Bone marrow (tissue), 2 donors: ENCODE measurements around the gene GBF1.
"Not testable (repeated sequence)": the region's sequence is repeated elsewhere in the genome, so short reads cannot be mapped to it uniquely, and the experiment has no call there.

Experiments
- DNase-seq, 2 donors: peaks; one replicate each; lab custom pipeline; 2025; lab: John Stamatoyannopoulos, UW

The GBF1 gene

DNA sequence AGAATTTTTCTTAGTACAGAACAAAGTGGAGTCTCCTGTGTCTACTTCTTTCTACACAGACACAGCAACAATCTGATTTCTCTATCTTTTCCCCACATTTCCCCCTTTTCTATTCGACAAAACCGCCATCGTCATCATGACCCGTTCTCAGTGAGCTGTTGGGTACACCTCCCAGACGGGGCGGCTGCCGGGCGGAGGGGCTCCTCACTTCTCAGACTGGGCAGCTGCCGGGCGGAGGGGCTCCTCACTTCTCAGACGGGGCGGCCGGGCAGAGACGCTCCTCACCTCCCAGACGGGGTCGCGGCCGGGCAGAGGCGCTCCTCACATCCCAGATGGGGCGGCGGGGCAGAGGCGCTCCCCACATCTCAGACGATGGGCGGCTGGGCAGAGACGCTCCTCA lies 56.0 kb downstream of the GBF1 start:
- not testable (repeated sequence) for DNase-seq

DNA sequence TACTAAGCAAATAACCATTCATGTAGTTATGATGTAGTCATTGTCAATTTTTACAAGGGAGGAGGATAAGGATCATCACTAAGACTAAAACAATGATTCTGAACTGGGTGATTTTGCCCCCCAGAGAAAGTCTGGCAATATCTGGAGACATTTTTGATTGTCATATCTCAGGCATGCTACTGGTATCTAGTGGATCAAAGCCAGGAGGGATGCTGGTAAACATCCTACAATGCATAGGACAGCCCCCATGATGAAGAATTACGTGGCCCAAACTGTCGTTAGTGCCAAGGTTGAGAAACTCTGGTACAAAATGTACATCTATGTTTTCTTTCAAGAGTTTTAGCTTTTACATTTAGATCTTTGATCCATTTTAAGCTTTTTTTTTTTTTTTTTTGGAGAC lies 57.3 kb downstream of the GBF1 start:
- DNase-seq = no peak

GRCh38 chr10:102306006-102306405 lies 60.7 kb downstream of the GBF1 start:
- DNase-seq = no peak

DNA sequence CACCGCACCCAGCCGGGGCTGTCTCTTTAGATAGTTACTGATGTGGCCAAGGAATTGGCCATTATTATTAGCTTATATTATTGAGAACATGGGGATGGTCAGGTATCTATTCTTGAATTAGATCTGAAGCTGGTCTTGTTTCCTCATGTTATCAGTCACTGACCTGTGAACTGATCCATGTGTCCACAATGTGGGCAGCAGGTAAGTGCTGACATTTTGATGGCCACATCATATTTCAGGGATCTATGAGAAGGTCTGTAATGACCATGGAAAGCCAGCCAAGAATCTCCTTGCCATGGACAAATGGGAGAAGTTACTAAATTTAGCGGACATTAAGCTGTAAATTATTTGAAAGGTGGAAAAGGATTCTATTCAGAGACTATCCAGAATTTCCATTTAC lies 61.4 kb downstream of the GBF1 start:
- no peak for DNase-seq

GRCh38 chr10:102308318-102308717 lies 63.0 kb downstream of the GBF1 start:
- not testable (repeated sequence) for DNase-seq

DNA sequence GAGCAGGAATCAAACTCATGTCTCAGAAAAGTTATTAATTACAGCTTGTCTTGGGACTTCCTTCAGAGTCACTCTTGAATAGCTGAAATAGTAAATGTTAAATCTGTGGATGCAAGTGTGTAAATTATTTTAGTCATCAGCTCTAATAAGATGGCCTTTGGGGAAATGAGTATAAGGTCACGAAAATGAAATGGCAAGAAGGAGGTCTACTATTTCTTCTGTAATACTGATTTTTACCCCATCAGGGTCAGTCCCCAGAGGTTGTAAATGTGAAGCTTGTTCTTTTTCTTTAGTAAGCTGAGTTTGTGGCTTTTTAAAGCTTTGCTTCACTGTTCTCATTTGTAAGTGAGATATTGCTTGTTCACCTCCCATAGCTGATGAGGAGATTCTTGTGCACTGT lies 63.9 kb downstream of the GBF1 start:
- no peak for DNase-seq

- no peak for DNase-seq
Measured at GRCh38 chr10:102309916-102310315, 64.6 kb downstream of the GBF1 start.

- no peak for DNase-seq
Measured at GRCh38 chr10:102310361-102311024, 65.2 kb downstream of the GBF1 start.

GRCh38 chr10:102311025-102311420 lies 65.7 kb downstream of the GBF1 start:
- DNase-seq = no peak

- DNase-seq = no peak
Measured at GRCh38 chr10:102312683-102313082, 67.4 kb downstream of the GBF1 start.

DNA sequence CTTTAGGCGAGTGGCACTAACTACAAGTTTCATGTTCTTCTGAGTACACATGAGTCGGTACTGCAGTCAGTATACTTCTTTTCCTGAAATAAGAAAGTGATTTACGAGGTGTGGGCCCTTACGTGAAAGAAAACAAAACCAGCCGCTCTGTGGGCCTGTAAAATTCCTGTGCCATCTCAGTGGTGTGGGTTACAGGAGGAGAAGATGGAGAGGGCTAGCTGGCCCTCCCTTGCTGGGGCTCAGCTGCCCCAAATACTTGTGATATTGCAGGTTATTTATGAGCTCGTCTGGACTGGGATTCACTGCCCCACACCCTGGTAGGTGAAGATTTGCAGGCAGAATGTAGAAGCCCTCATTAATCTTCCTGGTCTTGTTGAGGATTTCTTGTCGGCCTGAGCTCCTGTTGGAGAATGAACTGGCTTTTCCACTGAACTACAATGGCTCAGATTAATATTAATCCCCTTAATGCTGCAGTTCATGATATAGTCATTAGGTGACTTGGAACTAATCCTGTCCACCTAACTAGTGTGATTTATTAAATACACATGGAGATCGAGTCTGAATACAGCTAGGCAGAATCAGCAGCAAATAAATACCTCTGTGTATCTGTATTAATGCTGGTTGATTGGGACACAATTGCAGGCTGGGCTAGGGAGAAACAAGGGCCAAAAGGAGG lies 68.0 kb downstream of the GBF1 start:
- DNase-seq = no peak

- no peak for DNase-seq
Measured at GRCh38 chr10:102314801-102315200, 69.5 kb downstream of the GBF1 start.

GRCh38 chr10:102316421-102316820 lies 71.1 kb downstream of the GBF1 start:
- no peak for DNase-seq

DNA sequence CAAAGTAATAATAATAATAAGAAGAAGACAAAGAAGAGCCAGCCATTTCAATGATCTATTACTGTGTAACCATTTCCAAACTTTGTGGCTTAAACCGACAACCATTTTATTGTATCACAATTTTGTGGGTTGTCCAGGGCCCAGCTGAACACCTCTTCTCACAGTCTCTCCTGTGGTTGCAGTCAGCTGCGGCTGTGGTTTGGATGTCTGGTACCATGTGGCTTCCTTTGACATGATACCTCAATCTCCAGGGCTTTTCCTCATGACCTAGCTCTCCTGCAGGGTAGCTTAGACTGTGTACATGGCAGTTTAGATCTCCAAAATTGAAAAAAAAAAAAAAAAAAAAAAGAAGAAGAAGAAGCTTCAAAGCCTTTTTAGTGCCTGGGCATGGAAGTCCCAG lies 77.6 kb downstream of the GBF1 start:
- no peak for DNase-seq

- DNase-seq = no peak
Measured at GRCh38 chr10:102324061-102324460, 78.7 kb downstream of the GBF1 start.

DNA sequence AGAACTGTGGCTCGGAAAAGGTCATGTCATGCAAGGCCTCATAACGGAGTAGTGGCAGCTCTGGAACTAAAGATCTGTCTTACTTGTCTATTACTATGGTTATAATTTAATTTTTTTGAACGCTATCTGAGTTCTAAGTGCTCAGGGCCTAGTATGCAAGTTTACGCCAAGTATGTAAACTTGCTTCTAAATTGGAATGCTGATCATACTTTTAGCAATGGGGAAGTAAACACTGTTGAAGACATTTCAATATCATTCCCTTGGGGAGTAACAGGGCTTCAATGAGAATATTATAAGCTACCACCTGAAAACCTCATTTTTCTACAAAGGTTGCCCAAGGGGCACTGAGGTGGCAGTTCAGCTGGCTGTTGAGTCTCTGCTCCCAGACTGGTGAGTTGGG lies 80.7 kb downstream of the GBF1 start:
- DNase-seq = no peak

- no peak for DNase-seq
Measured at GRCh38 chr10:102327002-102327401, 81.7 kb downstream of the GBF1 start.

- no peak for DNase-seq
Measured at GRCh38 chr10:102327641-102328040, 82.3 kb downstream of the GBF1 start.

- no peak for DNase-seq
Measured at GRCh38 chr10:102332772-102333171, 87.4 kb downstream of the GBF1 start.

GRCh38 chr10:102334101-102334500 lies 88.8 kb downstream of the GBF1 start:
- DNase-seq = no peak

DNA sequence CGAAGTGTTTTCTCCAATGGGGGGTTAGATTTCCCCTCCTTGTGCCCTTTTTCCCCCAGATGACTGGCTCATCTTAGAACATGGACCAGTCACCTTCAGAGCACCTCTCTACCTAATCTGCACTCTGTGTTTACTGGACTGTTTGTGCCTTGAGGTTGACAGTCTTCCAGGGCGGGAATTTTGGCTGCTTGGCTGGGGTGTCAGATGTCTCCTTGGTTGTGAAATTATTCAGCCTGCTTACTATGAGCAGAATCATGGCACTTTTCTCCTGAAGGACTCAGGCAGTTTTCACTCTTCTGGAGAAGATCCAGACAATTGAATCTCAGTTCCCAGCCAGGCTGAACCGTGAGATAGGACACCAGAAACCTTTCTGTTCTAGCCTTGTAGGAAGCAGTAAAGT lies 89.9 kb downstream of the GBF1 start:
- DNase-seq = no peak

DNA sequence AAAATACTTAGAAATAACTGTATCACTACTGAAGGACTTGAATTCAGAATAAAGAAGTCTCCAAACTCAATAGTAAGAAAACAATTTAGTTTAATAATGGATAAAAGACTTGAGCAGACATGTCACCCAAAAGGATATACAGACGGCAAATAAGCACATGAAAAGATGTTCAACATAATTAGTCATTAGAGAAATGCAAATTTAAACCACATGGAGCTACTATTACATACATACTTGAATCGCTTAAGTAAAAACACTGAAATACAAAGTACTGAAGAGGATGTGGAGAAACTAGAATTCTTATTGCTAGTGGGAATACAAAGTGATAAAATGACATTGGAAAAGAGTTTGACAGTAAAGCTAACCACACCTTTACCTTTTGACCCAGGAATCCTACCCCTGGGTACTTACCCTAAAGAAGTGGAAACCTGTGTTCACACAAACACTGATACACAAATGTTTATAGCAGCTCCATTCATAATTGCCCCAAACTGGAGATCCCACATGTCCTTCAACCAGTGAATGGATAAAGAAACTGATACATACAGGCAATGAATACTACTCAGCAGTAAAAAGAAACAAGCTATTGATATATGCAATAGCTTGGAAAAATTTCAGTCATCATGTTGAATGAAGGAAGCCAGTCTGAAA lies 95.8 kb downstream of the GBF1 start:
- DNase-seq = no peak

DNA sequence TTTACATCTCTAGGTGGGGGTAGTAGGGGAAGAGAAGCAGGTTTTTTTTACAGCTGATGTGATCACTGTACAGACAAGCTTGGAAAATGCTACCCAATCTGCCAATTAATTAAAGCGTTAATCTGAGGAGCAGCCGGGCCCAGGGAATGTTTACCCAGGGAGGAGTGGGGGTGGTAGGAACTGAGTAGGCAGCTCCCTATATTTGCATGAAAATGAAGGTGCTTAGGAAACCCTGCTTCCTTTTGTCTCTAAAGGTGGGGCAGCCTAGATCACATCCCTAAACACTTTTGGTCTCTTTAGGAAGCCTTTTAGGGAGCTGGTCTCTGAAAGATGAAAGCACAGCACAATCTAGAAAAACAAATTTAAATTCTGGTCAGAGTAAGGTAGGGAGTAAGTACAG lies 97.1 kb downstream of the GBF1 start:
- no peak for DNase-seq

DNA sequence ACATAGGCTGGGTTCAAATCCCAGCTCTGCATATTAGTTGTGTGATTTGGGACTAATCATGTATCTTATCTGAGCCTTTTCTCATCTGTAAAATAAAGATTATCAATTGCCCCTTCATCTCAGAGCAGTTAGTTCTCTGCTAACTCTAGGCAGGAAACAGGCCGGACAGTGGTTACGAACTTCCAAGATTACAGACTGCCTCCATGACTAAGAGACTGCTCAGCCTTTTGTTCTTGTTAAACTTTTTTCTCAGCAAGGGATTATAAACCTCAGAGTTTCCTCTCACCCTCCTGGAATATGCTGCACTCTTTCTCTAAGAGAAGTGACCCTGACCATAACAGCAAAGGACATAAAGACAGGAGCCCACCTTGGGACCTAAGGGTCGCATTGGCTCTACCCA lies 97.6 kb downstream of the GBF1 start:
- DNase-seq = no peak
